GM18526 (cell line): Measurements from ENCODE around the gene DDX17.

Source experiments
- POLR2A ChIP-seq: IDR thresholded peaks from 3 replicates; pipeline ENCODE4 v1.6.1; 2011; ENCODE audit not compliant: insufficient read length; ENCODE audit errors: extremely low read depth

Gene DDX17

DNA sequence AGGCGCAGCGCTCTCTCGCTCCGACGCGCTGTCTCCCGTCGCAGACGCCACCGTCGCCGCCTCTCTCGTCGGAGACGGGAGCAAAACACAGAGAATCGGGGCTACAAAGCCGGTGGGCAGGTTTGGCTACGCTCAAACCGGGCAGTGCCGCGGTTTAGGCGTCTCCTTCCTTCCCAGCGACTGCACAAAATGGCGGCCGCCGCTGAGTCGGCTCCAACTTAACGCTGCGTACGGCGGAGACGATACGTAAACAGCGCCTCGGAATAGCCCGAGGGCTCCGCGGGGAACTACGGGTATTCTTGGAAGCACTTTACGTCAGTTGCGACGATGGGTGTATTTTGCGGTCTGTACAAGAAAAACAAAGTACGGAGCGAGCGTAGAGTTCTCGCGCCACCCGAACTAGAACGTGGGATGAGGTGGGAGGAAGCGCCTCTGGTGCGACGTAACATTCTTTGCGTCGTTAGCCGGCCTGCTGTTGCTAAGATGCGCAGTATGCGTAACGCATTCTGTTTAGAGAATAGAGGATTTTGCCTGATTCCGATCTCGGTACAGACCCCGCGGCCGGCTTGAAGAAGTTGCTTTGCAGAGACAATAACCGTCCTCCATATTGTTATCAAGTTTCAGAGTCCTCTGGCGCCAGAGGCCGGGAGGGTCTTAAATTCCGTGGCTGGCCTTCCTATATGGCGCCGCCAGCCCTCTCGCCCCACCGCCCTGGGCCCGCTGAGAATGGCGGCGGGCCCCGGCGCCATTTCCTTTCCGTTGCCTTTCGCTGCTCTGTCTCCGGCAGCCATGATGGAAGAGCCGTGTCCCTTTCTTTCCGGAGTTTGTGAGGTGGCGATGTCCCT lies at the start of gene DDX17:
Gene DDX17 (minus strand): TSS at position 194 of the 845 bp plus-strand sequence.
- peak; percentile 64 for TF ChIP-seq POLR2A

DNA sequence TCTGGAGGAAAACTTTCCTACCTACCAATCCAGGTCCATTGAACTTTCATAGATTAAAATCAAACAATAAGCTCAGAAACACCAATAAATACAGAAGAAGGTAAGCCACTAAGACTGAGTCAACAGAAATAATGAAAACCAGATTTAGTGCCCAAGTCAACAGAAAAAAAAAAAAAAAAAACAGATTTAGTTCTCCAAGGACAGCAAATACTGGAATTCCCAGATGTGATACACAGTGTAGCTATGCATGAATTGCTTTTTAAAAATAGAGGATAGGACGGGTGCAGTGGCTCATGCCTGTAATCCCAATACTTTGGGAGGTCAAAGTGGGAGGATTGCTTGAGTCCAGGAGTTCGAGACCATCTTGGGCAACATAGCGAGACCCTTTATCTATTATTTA lies 48.2 kb upstream of the DDX17 start:
- no peak for TF ChIP-seq POLR2A

DNA sequence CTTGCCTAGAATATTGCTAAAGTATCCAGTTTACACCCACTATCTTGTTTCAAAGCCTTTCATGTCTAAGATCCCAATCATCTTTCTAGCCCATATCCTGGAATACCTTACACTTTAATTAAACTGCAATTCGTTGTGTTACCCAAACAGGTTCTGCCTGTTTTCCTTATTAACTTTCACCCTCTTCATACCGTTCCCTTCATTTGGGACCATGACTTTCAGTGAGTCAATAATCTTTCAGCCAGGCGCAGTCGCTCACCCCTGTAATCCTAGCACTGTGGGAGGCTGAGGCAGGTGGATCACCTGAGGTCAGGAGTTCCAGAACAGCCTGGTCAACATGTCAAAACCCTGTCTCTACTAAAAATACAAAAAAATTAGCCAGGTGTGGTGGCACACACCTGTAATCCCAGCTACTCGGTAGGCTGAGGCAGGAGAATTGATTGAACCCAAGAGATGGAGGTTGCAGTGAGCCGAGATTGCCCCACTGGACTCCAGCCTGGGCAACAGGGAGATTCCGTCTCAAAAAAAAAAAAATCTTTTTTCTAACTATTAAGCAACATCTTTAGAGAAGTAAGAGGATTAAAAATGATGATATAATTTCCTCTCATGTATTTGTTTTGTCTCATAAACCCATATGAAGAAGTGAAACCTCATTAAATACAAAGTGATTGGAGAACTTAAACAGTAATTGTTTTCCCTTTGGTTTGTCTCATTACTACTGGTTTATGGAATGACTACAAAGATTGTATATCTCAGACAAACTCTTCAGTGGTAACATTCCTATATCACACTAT lies 43.2 kb upstream of the DDX17 start:
- no peak for TF ChIP-seq POLR2A

DNA sequence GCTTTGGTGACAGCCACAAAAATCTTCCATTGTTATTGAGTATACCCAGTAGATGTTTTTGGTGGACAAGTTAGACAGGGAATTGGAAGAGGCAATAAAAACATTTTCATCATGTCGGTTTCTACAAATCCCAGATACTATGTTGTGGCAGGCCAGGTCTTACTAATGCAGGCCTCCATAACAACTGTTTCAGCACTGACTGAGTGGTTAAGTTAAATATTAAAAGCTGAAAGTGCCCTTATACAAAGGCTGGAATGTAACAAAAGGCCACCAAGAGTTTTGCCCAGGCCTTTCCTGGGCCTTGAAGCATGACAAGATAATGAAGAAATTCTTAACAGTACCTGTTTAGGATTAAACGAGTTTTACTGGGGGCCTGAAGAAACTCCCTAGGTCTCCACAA lies 34.6 kb upstream of the DDX17 start:
- no peak for TF ChIP-seq POLR2A

DNA sequence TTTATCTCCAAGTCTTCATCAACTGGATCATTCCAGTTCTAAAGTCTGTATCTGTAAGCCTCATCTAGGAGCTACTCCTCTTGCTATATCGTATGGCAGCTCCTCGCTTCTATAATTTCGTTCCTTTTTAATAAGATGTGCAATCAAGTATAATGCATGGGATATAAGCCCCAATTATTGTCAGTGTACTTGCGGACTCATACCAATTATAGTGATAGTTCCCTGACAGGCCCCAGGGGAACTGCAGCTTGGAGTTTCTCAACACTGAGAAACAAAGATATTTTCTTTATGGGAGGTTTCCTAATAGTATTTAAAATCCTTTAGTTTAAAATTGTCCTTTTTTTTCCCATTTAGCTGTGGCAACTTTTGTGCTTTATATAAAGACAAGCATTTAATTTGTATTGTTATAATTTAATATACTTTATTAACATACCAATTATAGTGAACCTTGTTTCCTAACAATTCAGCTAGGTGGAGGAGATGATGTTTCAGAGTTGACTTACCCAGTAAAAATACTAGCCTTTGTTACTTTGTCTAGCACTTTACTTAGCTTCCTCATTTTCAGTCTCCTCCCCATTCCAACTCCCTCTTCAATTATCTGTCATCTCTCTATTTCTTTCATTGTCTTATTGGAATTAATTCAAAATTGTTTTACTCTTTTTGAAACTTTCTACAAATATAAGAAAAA lies 25.3 kb upstream of the DDX17 start:
- no peak for TF ChIP-seq POLR2A

DNA sequence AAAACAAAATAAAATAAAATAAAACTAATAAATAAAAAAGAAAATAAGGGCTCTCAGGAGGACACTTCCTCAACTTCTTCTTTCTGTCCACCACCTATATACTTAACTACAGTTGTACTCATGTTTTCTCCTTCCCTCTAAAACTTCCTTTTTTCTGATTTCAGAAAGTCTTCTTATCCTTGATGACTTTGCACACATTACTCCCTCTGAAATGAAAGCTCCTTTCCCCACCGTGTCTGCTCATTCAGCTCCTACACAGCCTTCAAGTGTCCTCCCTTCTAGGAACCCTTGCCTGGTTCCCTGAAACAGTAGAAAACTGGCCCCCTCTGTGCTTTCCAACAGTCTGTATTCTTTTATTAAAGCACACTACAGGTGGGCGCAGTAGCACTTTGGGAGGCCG lies 18.3 kb upstream of the DDX17 start:
- TF ChIP-seq POLR2A: no peak

DNA sequence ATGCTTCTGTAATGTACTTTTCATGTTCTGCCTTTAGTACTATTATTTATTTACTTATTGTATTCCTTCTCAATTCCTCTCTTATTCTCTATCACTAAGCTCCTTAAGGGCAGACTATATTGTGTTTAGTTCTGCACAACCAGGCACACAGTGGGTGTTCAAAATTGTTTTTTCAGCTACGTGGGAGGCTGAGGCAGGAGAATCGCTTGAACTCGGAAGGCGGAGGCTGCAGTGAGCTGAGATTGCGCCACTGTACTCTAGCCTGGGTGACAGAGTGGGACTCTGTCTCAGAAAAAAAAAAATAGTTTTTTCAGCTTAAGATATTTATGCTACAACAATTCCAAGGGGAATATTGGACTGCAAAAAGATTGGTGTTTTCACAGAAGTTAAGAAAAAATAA lies 17.4 kb upstream of the DDX17 start:
- TF ChIP-seq POLR2A: no peak

DNA sequence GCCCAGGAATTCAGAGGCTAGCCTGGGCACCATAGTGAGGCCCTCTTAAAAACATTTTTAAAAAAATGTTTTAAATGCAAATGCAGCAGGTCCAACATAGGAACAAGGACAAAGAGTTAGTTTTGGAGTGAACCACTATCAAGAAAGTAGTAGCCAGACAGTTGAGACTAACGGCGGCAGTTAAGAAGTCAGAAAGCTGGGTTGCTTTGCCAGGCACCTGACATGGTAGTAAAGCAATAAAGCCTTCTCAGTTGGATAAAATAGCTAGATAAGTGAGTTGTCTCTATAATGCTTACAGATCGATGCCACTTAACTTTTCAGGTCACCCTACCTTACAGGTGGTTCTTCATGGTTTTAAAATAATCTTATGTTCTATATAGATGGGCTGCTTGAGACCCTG lies 16.9 kb upstream of the DDX17 start:
- no peak for TF ChIP-seq POLR2A

DNA sequence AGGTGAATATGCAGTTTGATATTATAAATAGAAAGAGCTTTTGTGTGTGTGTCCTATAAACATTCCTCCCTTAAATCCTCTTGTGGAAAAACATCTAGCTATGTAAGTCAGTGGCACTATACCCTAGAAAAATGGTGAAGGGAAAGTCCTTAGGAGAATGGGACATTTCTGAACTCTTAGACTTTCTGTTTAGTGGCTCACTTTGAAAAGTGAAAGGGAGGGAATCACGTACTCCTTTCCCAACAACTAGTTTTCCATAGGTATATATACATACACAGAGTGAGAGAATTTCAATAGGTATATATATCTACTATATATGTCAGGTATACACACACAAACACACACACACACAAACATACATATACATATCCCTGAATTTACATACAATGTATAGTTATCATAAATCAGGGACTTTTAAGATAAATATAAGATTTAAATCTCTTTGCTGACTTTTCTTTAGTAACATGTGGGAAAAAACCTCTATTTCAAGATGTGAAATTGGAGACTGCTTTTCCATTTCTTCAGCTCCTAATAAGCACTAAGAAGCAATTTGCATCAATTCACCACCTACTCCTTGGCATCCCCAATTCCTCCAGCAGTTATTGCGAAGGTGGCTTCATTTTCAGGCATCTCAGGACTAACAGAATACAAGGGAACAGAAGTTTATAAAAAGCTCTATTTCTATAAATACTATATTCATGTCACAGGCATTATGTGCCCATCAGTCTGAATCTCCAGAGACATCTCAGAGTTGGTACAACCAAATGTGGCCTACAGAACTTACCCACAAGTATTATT lies 13.5 kb upstream of the DDX17 start:
- TF ChIP-seq POLR2A: no peak

DNA sequence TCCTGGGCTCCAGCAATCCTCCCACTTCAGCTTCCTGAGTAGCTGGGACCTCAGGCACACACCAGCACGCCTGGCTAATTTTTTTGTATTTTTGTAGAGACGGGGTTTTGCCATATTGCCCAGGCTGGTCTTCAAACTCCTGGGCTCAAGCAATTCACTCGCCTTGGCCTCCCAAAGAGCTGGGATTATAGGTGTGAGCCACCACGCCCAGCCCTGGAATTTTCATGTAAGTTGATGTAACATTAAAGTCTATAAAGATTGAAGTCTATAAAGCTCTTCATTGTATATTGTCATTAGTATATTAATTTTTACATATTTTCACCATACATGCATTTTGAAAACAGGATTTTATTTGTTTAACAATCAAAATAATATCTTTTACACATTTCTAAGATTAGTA lies 12.5 kb upstream of the DDX17 start:
- TF ChIP-seq POLR2A: no peak

DNA sequence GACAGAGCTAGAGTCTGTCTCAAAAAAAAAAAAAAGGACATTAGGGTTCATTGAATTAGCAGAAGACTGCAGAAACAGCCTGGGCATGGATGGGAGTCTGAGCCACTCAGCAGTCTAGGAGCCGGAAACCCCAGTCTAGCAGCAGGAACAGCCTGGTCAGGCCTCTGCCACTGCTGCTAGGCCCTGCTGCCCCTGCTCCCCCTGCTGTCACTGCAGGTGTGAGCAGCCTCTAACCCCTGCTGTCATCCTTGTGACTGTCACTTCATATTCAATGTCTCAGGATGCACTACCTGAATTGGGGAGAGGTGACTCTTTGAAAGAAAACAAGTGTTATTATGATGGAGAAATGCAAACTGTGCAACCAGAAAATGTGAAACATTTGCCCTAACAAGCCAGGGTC lies 7.0 kb upstream of the DDX17 start:
- no peak for TF ChIP-seq POLR2A

DNA sequence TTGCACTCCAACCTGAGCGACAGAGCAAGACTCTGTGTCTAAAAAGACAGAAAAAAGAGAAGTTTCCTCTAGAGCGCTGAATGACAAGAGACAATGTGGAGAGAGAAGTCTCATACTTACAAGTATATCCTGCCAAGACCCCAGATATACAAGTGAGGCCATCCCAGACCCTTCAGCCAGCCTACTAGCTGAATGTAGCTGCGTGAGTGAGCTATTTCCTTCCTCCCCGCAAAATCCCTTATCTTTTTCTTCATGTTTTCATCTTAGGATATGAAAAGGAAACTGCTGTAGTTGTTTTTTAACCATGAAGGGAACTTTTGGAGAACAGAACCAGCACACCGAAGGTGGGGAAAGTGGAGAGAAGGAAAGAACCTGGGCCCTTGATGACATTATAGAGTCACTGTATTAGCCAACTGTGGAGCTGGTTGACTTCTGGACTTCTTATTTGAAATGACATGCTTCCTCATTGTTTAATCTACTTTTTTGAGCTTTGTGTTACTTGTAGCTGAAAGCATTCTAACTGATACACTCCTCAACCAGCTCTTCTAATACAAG lies 4.4 kb upstream of the DDX17 start:
- no peak for TF ChIP-seq POLR2A

DNA sequence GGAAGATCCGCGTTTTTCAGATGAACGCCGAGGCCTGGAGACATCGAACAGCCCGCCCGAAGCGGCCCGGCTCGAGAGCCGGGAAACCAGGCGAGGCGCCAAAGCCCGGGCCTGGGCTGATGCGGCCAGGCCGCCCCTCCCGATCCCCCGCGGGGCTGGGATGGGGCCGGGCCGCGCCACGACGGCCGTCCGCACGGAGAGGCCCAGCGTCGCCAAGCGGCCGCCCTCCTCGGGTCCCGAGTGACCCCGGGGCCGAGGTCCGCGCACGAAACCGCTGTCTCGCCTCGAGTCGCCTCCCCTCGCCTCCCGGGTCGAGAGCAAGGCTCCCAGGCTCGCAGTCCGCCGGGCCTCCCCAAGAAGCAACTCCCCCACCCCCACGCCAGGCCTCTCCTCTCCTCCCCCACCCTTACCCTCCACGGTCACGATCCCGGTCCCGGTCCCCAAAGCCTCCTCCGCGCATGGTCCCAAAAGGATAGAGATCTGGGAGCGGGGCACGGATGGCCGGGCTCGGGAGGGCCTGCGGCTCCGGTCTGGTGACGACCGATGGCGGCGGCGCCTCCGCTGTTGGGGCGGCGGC lies 482 bp downstream of the DDX17 start:
- TF ChIP-seq POLR2A: no peak
